IMR-90 (cell line): ENCODE data around the gene B3GALT6. TPM values are rescaled to one million over a fixed set of nuclear protein-coding genes. Genes with fewer than 3 reads are reported as not detected.

ENCODE experiments used
- ATAC-seq: fragments of 200-7000 bp; cut with Tn5 transposase; 2 replicates; pipeline ENCODE4 v1.9.1; 2020; ENCODE audit warnings: low read depth, mild to moderate bottlenecking, moderate library complexity
- BruUV-seq: library from RNA; stranded (reverse); fragments of 400-500 nt; replicated peaks from 2 replicates; lab custom pipeline; 2021; lab: Mats Ljungman, UMichigan
- CTCF ChIA-PET: fragments of 300-600 bp; formaldehyde crosslinking; extraction: SDS; loops from one replicate; lab custom pipeline; 2021; ENCODE audit warnings: antibody characterized with exemption; lab: Yijun Ruan, JAX
- POLR2A ChIA-PET: fragments of 300-600 bp; sonication (Branson Sonifier 250); formaldehyde crosslinking; loops from one replicate; lab custom pipeline; 2022; ENCODE audit warnings: antibody characterized with exemption; ENCODE audit not compliant: unreplicated experiment; lab: Charles Lee
- DNase-seq: peaks from one replicate; pipeline ENCODE4 v3.0.0; 2013
- H2AFZ ChIP-seq: replicated peaks from 2 replicates; pipeline ENCODE3; 2013; ENCODE audit warnings: low read length, mild to moderate bottlenecking; ENCODE audit not compliant: poor library complexity
- H2AK5ac ChIP-seq: 2 replicates; pipeline ENCODE4 v1.6.1; 2013; ENCODE audit warnings: low read depth, low read length, inconsistent platforms
- H2AK9ac ChIP-seq: replicated peaks from 2 replicates; pipeline ENCODE3; 2013; ENCODE audit warnings: mild to moderate bottlenecking, low read depth, low read length, moderate library complexity; ENCODE audit not compliant: poor library complexity
- H2BK120ac ChIP-seq: 2 replicates; pipeline ENCODE4 v1.6.1; 2013; ENCODE audit warnings: low read depth, low read length, inconsistent platforms
- H2BK15ac ChIP-seq: 3 replicates; pipeline ENCODE4 v1.6.1; 2013; ENCODE audit warnings: low read depth, low read length, inconsistent platforms
- H2BK20ac ChIP-seq: 2 replicates; pipeline ENCODE4 v1.6.1; 2013; ENCODE audit warnings: low read depth, mild to moderate bottlenecking, inconsistent platforms, low read length, moderate library complexity
- H2BK5ac ChIP-seq: 2 replicates; pipeline ENCODE4 v1.6.1; 2013; ENCODE audit warnings: mild to moderate bottlenecking, low read depth, low read length, inconsistent platforms; ENCODE audit not compliant: poor library complexity, severe bottlenecking
- H3K14ac ChIP-seq: replicated peaks from 2 replicates; pipeline ENCODE4 v1.6.1; 2013; ENCODE audit warnings: low read depth, low read length, inconsistent platforms
- H3K18ac ChIP-seq: 2 replicates; pipeline ENCODE4 v1.6.1; 2013; ENCODE audit warnings: low read depth, low read length, control low read depth
- H3K23ac ChIP-seq: 2 replicates; pipeline ENCODE4 v1.6.1; 2013; ENCODE audit warnings: low read depth, low read length, inconsistent platforms
- H3K27ac ChIP-seq: 2 replicates; pipeline ENCODE4 v1.5.1; 2013; ENCODE audit warnings: mild to moderate bottlenecking, control low read depth, low read length; ENCODE audit not compliant: insufficient read depth
- H3K27me3 ChIP-seq: 2 replicates; pipeline ENCODE4 v1.6.1; 2013; ENCODE audit warnings: low read length; ENCODE audit not compliant: control insufficient read depth, insufficient read depth
- H3K36me3 ChIP-seq: 2 replicates; pipeline ENCODE4 v1.6.1; 2013; ENCODE audit warnings: low read length, mixed read lengths; ENCODE audit not compliant: control insufficient read depth, insufficient read depth
- H3K4ac ChIP-seq: 2 replicates; pipeline ENCODE4 v1.6.1; 2013; ENCODE audit warnings: low read depth, low read length, inconsistent platforms
- H3K4me1 ChIP-seq: 2 replicates; pipeline ENCODE4 v1.6.1; 2013; ENCODE audit warnings: low read length, mixed read lengths; ENCODE audit not compliant: control insufficient read depth, insufficient read depth
- H3K4me2 ChIP-seq: 2 replicates; pipeline ENCODE4 v1.6.1; 2013; ENCODE audit warnings: low read depth, mild to moderate bottlenecking, control low read depth, low read length, moderate library complexity
- H3K4me3 ChIP-seq: 2 replicates; pipeline ENCODE4 v1.5.1; 2013; ENCODE audit warnings: low read depth, mild to moderate bottlenecking, control low read depth, low read length, moderate library complexity; ENCODE audit not compliant: insufficient read depth
- H3K56ac ChIP-seq: 2 replicates; pipeline ENCODE4 v1.6.1; 2013; ENCODE audit warnings: low read length, inconsistent platforms; ENCODE audit not compliant: insufficient read depth; ENCODE audit errors: extremely low read depth
- H3K79me1 ChIP-seq, 2 experiments: 2 replicates each; pipeline ENCODE4 v1.6.1; 2013; ENCODE audit warnings: low read length in 2 of 2, inconsistent platforms in 1 of 2, low read depth in 1 of 2
- H3K9ac ChIP-seq: 2 replicates; pipeline ENCODE4 v1.6.1; 2013; ENCODE audit warnings: low read depth, low read length, control low read depth
- H3K9me1 ChIP-seq: 2 replicates; pipeline ENCODE4 v1.6.1; 2013; ENCODE audit warnings: low read length, inconsistent platforms; ENCODE audit not compliant: insufficient read depth
- H3K9me3 ChIP-seq: 2 replicates; pipeline ENCODE4 v1.6.1; 2013; ENCODE audit warnings: low read length; ENCODE audit not compliant: control insufficient read depth, insufficient read depth
- H4K20me1 ChIP-seq: 2 replicates; pipeline ENCODE4 v1.6.1; 2013; ENCODE audit warnings: low read length, inconsistent platforms; ENCODE audit not compliant: insufficient read depth
- H4K5ac ChIP-seq: 2 replicates; pipeline ENCODE4 v1.6.1; 2013; ENCODE audit warnings: mild to moderate bottlenecking, low read depth, low read length, control low read depth
- H4K8ac ChIP-seq, 2 experiments: 2 replicates each; pipeline ENCODE4 v1.6.1; 2013; ENCODE audit warnings: low read depth in 2 of 2, low read length in 2 of 2, control low read depth in 1 of 2, inconsistent platforms in 1 of 2
- H4K91ac ChIP-seq: 2 replicates; pipeline ENCODE4 v1.6.1; 2013; ENCODE audit warnings: low read depth, low read length, inconsistent platforms; ENCODE audit not compliant: insufficient read depth
- CEBPB ChIP-seq: IDR thresholded peaks from 2 replicates; pipeline ENCODE4 v1.6.1; 2012; ENCODE audit warnings: low read depth, low read length, improper control_type of control experiment
- CHD1 ChIP-seq: IDR thresholded peaks from 2 replicates; pipeline ENCODE4 v1.6.1; 2012; ENCODE audit warnings: low read depth, low read length, improper control_type of control experiment
- WGBS, 2 experiments: methylation state at CpG; one replicate each; pipeline versions ENCODE4 v1.1.5 to v1.1.7; 2013; ENCODE audit warnings: missing lambda C conversion rate in 2 of 2; ENCODE audit not compliant: insufficient read length in 1 of 2; ENCODE audit errors: extremely low coverage in 2 of 2; 5-methylcytosine and 5-hydroxymethylcytosine counted together
- dilution Hi-C: fragments of 300-500 bp; cut with HindIII; formaldehyde crosslinking; loops from one replicate; pipeline ENCODE4 v1.14.3; 2018; ENCODE audit warnings: low sequenced_read_pairs; ENCODE audit not compliant: unreplicated experiment
- in situ Hi-C: fragments of 300-500 bp; cut with MboI; formaldehyde crosslinking; loops from 3 replicates; pipeline ENCODE4 v1.14.3; 2019; ENCODE audit warnings: low sequenced_read_pairs, inconsistent platforms, mixed read lengths
- intact Hi-C: fragments of 100-400 bp; cut with micrococcal nuclease; formaldehyde crosslinking; loops from 2 replicates; pipeline ENCODE4 v1.10.0; 2022
- polyA plus RNA-seq, 3 experiments: library from polyadenylated mRNA; depleted of rRNA; stranded (reverse); fragments of >200 nt; gene quantifications; 2 replicates each; pipeline ENCODE4 v1.2.3, GENCODE V29; 2012; ENCODE audit warnings: low replicate concordance in 1 of 3
- total RNA-seq: library from RNA; depleted of rRNA; stranded (reverse); fragments of >200 nt; gene quantifications from 2 replicates; pipeline ENCODE4 v1.2.3, GENCODE V29; 2012

B3GALT6 gene
- total and polyA plus RNA-seq, 2 of the 4 experiments (the other 2 are of a cell fraction): 12.2 to 23.0 TPM

DNA sequence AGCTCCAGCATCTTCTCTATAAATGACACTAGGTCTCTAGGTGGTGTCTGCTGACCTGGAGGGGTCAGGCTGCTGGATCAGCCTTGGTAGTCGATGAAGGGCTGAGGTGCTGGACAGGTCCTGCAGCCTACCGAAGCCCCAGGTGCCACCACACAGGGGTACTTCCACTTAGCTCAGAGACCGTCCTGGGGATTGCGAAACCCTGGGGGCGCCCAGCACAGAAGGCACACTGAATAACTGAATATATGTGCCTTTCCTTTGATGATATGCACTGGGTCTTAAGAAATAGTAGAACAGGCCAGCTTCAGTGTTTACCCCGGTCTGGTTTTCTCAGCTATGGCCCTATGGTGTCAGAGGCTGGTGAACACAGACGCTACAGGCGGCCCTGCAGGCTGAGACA lies 30.7 kb downstream of the B3GALT6 start:
- no peak for DNase-seq
- peak; percentile 86 for TF ChIP-seq CEBPB
- TF ChIP-seq CHD1: no peak
- ATAC-seq: no peak
- Histone ChIP-seq H2AK5ac (peak overlapping the region; percentile 85), H3K23ac (peak overlapping the region; percentile 52; the same call in 1 of the 2 replicates), H2BK20ac (peak overlapping the region; percentile 63), H3K4ac (peak overlapping the region; percentile 97), H3K27me3 (no peaks in the 10 kb centered on the region), H2BK5ac (peak overlapping the region; percentile 100), H2BK15ac (peak overlapping the region; percentile 16; the same call in 2 of the 3 replicates), H3K4me3 (no peak overlapping the region), H3K18ac (peak overlapping the region; percentile 75), H2BK120ac (peak overlapping the region; percentile 99), H3K14ac (peak overlapping the region; percentile 35), H4K20me1 (peaks cover 13% of the 10 kb centered on the region), H4K5ac (peak overlapping the region; percentile 59; the same call in 1 of the 2 replicates), H3K9me3 (no peaks in the 10 kb centered on the region), H3K56ac (peak overlapping the region; percentile 53; the same call in 1 of the 2 replicates), H3K27ac (peak overlapping the region; percentile 98), H4K91ac (peak overlapping the region; percentile 85), H3K79me1 (peaks cover 30 to 73% of the 10 kb centered on the region in 2 experiments), H2AFZ (no peak overlapping the region), H4K8ac (peak overlapping the region; percentile 43 to 97; a peak in 3 of 4 replicates), H3K4me2 (no peak overlapping the region), H3K9ac (peak overlapping the region; percentile 36; the same call in 1 of the 2 replicates), H3K36me3 (peaks cover 57% of the 10 kb centered on the region), H3K4me1 (peaks cover 40% of the 10 kb centered on the region), H2AK9ac (no peak overlapping the region), H3K9me1 (peaks cover 29% of the 10 kb centered on the region)
- POLR2A ChIA-PET: no interaction called here
- intact Hi-C loops: loop anchor here (1.0 kb wide), 1 partner anchor 25 kb away; no protein-coding TSS in a partner anchor
- CTCF ChIA-PET: no interaction called here
- no TSS peak for BruUV-seq
- dilution Hi-C loops: no loop called here
- in situ Hi-C loops: no loop called here
- whole genome bisulfite sequencing, 2 experiments: 100% methylated on average over 1 of the region's 8 CpGs; no CpG with 5 or more reads in 1 of the 2 experiments
